ENCODE measurements around the gene SULT1C2. TPM values are rescaled to one million over a fixed set of nuclear protein-coding genes. Genes with fewer than 3 reads are reported as not detected.

SULT1C2 gene
- polyA plus RNA-seq, 2 of the 4 experiments (the other 2 are of a cell fraction): 0.36 to 0.56 TPM

DNA sequence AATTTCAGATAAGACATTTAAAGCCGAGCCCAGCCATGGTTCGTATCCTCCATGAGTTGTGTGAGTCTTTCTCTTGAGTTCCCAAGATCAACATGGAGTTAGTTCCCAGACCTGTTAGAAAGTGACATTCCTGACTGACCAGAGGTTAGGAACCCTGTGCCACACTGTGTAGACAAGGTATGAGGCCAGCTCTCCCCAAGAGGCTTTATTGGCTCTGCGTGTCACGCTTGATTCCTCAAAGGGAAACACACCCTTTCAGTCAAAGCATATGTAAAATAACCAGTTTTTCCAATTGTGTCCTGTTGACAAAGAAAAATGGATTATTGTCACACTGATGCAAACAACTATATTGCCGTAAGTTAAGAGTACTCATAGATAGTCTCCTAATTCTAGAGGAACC is 47.7 kb upstream of the SULT1C2 start:
- Histone ChIP-seq H3K27ac (no peak overlapping the region), H3K4me3 (no peak overlapping the region), H3K4me2 (no peak overlapping the region), H3K4me1 (no peaks in the 10 kb centered on the region), H3K9me3 (peaks cover 23% of the 10 kb centered on the region)
- DNase-seq (ENCODE audit: low read depth in 1 of 2, low spot score in 1 of 2): no peak
- TF ChIP-seq KDM1A (IDR thresholded peaks at IDR 0.05; ENCODE audit: low read depth) (no peak), NFE2L2 (conservative IDR thresholded peaks at IDR 0.05; ENCODE audit: low read length) (no peak), BHLHE40 (IDR thresholded peaks at IDR 0.05; ENCODE audit: low read depth, low read length) (no peak), CEBPB (IDR thresholded peaks at IDR 0.05) (no peak), HOXA7 (CRISPR knock-in tag; IDR thresholded peaks at IDR 0.05) (no peak), ZFP36 (IDR thresholded peaks at IDR 0.05; ENCODE audit: borderline replicate concordance, partially characterized antibody) (no peak), ZNF302 (CRISPR knock-in tag; IDR thresholded peaks at IDR 0.05) (no peak)
- TF ChIP-seq, protein P1, sequence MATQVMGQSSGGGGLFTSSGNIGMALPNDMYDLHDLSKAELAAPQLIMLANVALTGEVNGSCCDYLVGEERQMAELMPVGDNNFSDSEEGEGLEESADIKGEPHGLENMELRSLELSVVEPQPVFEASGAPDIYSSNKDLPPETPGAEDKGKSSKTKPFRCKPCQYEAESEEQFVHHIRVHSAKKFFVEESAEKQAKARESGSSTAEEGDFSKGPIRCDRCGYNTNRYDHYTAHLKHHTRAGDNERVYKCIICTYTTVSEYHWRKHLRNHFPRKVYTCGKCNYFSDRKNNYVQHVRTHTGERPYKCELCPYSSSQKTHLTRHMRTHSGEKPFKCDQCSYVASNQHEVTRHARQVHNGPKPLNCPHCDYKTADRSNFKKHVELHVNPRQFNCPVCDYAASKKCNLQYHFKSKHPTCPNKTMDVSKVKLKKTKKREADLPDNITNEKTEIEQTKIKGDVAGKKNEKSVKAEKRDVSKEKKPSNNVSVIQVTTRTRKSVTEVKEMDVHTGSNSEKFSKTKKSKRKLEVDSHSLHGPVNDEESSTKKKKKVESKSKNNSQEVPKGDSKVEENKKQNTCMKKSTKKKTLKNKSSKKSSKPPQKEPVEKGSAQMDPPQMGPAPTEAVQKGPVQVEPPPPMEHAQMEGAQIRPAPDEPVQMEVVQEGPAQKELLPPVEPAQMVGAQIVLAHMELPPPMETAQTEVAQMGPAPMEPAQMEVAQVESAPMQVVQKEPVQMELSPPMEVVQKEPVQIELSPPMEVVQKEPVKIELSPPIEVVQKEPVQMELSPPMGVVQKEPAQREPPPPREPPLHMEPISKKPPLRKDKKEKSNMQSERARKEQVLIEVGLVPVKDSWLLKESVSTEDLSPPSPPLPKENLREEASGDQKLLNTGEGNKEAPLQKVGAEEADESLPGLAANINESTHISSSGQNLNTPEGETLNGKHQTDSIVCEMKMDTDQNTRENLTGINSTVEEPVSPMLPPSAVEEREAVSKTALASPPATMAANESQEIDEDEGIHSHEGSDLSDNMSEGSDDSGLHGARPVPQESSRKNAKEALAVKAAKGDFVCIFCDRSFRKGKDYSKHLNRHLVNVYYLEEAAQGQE (IDR thresholded peaks at IDR 0.05): no peak
- POLR2A ChIA-PET: no interaction called here
- ATAC-seq: no peak
- 84% methylated on average over 5 of the region's 5 CpGs for WGBS (ENCODE audit: missing lambda C conversion rate)
- no peak for FAIRE-seq
- CTCF ChIA-PET: interaction anchor here (1.3 to 1.4 kb wide), 2 partner anchors 11 to 21 kb away, joined by 4 read pairs; no protein-coding TSS in a partner anchor

DNA sequence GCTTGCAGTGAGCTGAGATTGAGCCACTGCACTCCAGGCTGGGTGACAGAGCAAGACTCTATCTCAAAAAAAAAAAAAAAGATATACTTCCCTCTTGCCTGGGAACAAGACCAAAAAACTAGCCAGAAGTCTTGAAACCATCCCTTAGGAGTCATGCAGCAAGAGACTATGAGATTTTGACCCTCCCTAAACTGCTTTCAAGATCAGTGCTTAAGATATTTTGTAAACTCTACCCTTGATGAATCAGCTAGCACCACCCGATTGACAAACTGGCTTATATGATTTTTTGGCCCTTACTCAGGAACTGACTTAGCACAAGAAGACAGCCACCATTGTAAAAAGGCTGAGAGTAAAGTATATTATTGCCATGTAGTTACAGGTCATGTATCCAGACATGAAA is 45.1 kb upstream of the SULT1C2 start:
- DNase-seq (ENCODE audit: low read depth in 1 of 2, low spot score in 1 of 2) (no peak), ATAC-seq (no peak), FAIRE-seq (no peak)
- H3K9me3 ChIP-seq: 0 out of 3 replicates have a peak, but pooled peaks cover 2% of the 10 kb centered on the region
- H3K4me2 ChIP-seq: no peak overlapping the region
- no peak for TF ChIP-seq CBX2 (IDR thresholded peaks at IDR 0.05; ENCODE audit: borderline replicate concordance, low read depth)
- no peak overlapping the region for H3K27ac ChIP-seq
- ChIA-PET POLR2A (no interaction called here), CTCF (no interaction called here)
- WGBS (ENCODE audit: missing lambda C conversion rate): 35% methylated on average over 1 of the region's 1 CpG
- no peak overlapping the region for H3K4me3 ChIP-seq
- H3K4me1 ChIP-seq: no peaks in the 10 kb centered on the region

DNA sequence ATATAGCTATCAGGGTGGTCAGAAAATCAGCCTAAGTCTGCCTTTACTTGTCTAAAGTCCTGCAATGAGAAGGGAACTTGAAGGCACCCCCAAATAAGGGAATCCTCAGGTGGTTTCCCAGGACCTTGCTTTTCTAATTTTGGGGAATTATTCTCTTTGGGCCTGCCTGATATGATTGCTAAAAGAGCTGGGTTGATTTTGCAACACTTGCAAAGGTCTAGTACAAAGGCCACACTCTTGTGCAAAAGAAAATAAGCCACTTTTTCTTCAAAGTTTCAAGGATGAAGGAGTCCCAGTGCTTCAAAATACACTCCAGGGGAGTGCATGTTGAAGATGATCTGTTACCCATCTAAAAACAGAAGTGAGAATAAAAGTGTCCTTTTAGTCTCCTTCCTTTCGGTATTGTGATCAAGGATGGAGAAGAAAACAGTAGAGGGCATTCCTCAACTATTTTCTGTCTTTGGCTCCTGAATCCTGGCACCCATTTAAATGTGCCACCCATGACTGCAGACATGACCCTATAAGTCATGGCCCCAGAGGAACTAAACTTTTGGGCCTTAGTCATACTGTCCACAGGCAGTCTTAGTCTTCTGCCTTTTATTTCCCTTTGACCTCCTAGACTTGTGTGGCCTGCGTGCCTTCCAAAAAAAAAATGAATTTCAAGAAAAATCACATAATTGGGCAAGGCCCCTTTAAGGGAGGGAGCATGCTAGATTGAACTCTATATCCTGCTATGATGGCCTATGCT is 43.9 kb upstream of the SULT1C2 start:
- POLR2A ChIA-PET: no interaction called here
- Histone ChIP-seq H3K4me1 (no peaks in the 10 kb centered on the region), H3K4me3 (no peak overlapping the region), H3K27ac (no peak overlapping the region), H3K4me2 (no peak overlapping the region), H3K9me3 (0 out of 3 replicates have a peak, but pooled peaks cover 2% of the 10 kb centered on the region)
- DNase-seq (ENCODE audit: low read depth in 1 of 2, low spot score in 1 of 2): no peak
- ATAC-seq: no peak
- TF ChIP-seq, protein P2, sequence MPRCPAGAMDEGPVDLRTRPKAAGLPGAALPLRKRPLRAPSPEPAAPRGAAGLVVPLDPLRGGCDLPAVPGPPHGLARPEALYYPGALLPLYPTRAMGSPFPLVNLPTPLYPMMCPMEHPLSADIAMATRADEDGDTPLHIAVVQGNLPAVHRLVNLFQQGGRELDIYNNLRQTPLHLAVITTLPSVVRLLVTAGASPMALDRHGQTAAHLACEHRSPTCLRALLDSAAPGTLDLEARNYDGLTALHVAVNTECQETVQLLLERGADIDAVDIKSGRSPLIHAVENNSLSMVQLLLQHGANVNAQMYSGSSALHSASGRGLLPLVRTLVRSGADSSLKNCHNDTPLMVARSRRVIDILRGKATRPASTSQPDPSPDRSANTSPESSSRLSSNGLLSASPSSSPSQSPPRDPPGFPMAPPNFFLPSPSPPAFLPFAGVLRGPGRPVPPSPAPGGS (IDR thresholded peaks at IDR 0.05): no peak
- TF ChIP-seq MAFK (IDR thresholded peaks at IDR 0.05; ENCODE audit: partially characterized antibody) (no peak), ZFP36 (IDR thresholded peaks at IDR 0.05; ENCODE audit: borderline replicate concordance, partially characterized antibody) (no peak), ZNF302 (CRISPR knock-in tag; IDR thresholded peaks at IDR 0.05) (no peak), JUNB (IDR thresholded peaks at IDR 0.05) (no peak), NPAS2 (CRISPR knock-in tag; IDR thresholded peaks at IDR 0.05; ENCODE audit: borderline replicate concordance) (no peak), RCOR1 (IDR thresholded peaks at IDR 0.05; ENCODE audit: low read depth, low read length) (no peak), ZC3H11A (IDR thresholded peaks at IDR 0.05) (no peak), JUN (IDR thresholded peaks at IDR 0.05) (no peak), SMC3 (IDR thresholded peaks at IDR 0.05) (no peak), TFCP2L1 (CRISPR knock-in tag; IDR thresholded peaks at IDR 0.05) (no peak), KDM1A (IDR thresholded peaks at IDR 0.05; ENCODE audit: low read depth) (no peak), ESRRA (IDR thresholded peaks at IDR 0.05; ENCODE audit: borderline replicate concordance, low read length) (no peak), TP53 (CRISPR knock-in tag; IDR thresholded peaks at IDR 0.05) (no peak), RARB (CRISPR knock-in tag; IDR thresholded peaks at IDR 0.05) (no peak), RFX5 (IDR thresholded peaks at IDR 0.05) (no peak)
- TF ChIP-seq, protein P3, sequence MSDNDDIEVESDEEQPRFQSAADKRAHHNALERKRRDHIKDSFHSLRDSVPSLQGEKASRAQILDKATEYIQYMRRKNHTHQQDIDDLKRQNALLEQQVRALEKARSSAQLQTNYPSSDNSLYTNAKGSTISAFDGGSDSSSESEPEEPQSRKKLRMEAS (IDR thresholded peaks at IDR 0.05): no peak
- TF ChIP-seq, protein P4, sequence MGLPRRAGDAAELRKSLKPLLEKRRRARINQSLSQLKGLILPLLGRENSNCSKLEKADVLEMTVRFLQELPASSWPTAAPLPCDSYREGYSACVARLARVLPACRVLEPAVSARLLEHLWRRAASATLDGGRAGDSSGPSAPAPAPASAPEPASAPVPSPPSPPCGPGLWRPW (IDR thresholded peaks at IDR 0.05): no peak
- TF ChIP-seq, protein P1 (IDR thresholded peaks at IDR 0.05): no peak
- 65% methylated on average over 2 of the region's 2 CpGs for WGBS (ENCODE audit: missing lambda C conversion rate)
- CTCF ChIA-PET: interaction anchor here (1.1 kb wide), 1 partner anchor 29 kb away, joined by 3 read pairs; no protein-coding TSS in a partner anchor
- FAIRE-seq: no peak
